HG03139 (cell line): ENCODE measurements around the gene DNAJC5G.
"Not testable (repeated sequence)": the region's sequence is repeated elsewhere in the genome, so short reads cannot be mapped to it uniquely, and the experiment has no call there.

Experiments used
- ATAC-seq: cut with Tn5 transposase; IDR thresholded peaks from one replicate; pipeline ENCODE4 v1.9.1; 2021; ENCODE audit not compliant: unreplicated experiment

DNAJC5G gene

DNA sequence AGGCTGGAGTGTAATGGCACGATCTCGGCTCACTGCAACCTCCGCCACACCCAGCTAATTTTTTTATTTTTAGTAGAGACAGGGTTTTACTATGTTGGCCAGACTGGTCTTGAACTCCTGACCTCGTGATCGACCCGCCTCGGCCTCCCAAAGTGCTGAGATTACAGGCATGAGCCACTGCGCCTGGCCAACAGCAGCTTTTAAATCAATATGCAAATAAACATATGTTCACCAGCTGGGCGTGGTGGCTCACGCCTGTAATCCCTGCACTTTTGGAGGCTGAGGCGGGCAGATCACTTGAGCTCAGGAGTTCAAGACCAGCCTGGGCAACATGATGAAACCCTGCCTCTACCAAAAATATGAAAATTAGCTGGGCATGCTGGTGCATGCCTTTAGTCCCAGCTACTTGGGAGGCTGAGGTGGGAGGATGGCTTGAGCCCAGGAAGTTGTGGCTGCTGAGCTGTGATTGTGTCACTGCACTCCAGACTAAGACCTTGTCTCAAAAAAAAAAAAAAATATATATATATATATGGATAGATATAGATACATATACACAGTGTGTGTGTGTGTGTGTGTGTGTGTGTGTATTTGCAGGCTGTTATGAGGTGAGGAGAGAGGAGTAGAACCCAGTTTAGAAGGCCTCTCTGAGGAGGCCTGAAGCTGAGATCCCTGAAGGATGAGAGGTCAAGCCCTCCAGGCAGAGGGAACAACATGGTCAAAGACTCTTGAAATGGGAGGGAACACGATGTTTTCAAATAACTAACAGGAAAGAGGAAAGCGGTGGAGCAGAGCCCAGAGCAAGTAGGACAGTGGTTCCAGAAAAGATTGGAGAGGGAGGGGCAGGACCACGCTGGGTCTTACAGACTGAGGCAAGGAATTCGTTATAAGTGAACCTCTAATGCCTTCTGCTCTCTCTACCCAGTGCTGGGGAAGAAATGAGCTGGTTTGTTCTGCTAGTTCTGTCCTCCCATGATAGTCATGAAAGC is 2.4 kb upstream of the DNAJC5G start:
- ATAC-seq, result not testable (repeated sequence)

DNA sequence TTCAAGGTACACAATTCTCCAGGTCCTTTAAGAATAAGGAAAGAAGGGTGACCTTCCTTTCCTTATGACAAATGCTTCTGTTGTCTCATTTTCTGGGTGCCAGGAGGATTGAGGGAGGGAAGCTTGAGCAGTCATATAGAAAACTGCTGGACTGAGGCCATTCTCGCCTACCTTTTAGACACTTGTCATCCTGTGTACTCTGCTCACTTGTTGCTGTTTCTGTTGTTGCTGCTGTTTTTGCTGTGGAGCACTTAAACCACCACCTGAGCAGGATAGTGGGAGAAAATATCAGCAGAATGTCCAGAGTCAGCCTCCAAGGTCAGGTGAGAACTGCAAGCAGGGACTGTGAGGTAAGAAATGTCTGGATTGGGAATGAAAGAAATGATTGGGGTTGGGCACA is 2.8 kb downstream of the DNAJC5G start:
- ATAC-seq, result no peak

DNA sequence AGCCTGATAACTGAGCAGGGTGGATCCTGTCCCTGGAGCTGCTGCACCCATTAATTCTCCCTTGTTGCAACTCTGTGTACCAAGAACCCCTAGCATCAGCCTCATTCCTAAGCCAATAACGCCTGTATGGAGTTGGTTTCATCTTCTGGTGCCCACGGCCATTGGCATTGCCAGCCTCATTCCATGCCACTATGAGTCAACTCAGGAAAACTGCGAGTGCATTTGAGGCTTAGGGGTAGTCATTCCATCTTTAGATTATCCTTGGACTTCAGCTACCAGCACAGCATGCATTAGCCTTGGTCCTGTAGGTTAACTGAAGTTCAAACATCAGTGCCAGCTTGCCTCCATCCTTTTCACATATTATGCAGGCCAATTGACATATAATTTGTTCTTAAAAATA is 5.6 kb downstream of the DNAJC5G start:
- ATAC-seq, result no peak

DNA sequence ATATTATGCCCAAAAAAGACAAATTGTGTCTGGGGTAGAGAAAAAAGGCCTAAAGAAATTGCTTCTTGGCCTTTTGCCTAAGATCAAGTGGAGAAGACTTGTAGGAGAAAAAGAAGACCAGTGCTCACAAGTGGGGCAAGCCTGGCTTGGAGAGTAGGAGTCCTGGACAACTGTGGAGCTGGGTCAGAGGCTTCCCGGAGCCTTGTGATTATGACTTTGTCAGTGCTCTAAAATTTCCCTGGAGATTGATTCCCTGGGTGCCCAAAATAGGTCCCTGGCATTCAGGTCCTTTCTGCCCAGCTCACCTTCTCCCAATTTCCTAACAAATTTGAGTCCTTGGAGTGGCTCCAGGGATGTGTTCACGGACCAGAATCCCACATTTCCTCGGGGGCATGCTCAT is 6.2 kb downstream of the DNAJC5G start:
- no peak for ATAC-seq

DNA sequence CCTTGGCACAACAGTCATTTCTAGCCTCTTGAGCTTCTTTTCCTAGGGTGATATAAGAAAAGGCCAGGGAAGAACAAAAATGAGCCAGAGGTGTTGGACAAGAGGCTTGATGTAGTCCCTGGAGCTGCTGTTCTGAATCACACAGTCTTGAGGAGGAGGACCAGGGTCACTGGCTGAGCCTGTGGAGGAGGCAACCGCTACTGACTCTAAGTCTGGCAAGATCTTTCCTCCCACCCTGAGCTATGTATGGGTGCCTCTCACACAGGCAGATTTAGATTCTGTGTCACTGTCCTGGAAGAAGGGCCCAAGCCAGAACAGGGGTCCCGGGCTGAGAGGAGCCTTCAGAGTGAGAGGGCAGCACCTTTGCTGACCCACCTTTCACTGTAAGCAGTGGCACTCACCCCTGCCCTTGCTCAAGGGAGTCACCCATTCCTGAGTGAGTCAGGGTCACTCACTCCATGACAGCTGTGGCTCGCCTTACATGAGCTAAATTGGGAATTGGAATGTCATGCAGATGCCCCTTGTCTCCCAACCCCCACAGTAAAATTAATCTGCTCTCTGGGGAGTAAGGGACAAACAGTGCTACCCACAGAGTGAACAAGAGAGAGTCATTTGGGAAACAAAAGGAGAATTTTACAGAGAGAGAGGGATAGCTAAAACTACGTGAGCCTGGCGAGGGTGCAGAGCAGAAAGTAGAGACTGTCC is 6.8 kb downstream of the DNAJC5G start, which contains the start of gene TRIM54:
Gene TRIM54 (plus strand): TSS at position 575 of the 705 bp plus-strand sequence. CDS start 303 bp downstream, outside the sequence.
- ATAC-seq, result no peak

DNA sequence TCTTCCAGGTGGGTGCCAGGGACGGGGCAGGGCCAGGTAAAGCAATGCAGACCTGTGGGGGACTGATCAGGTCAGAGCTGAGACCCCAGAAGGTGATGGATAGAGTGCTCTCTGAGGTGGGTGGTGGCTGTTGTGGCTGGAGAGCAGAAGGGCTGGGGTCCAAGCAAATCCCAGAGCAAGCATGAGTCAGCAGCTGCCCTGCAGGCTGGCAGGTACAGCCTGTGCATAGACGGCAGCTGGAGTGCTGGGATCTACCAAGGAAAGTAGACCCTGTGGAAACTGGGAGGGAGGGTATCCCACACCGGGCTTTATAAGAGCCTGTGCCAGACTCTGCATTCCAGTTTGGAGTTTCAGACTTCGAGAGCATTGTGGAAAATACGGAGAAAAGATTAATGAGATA is 7.7 kb downstream of the DNAJC5G start:
- ATAC-seq, result no peak

DNA sequence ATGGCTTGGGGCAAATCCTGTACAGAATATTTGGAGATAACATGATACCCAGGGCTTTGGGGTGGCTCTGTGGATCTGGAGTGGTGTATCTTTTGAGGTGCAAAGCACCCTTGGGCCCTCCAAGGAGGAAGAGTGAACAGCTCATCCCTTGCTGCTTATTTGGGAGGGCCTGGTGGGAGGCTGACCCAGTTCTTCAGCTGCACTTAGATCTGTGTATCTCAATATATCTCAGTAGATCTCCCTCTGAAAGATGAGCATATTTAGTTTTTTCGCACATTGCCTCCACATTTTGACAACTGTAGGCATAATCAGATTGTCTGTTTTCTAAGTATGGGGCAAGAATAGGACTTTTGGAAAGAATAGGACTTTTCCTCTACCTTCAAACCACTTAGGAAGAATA is 9.8 kb downstream of the DNAJC5G start:
- ATAC-seq, result no peak

DNA sequence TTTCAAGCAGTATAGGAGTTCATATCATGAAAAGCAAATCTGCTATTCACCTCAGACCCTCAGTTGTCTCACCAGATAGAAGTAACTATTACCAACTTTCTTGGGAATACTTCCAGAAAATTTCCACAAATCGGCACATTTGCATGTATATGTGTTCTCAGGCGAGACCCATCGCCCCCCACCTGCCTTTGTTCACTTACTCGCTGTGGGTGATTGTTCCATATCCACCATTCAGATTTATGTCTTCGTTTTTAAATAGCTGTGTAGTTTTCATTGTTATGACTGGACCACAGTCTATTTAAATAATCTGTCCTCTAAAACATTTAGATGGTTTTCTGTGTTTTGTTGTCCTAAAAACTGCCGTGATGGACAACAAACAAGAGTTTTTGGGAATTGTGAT is 10.2 kb downstream of the DNAJC5G start:
- no peak for ATAC-seq

DNA sequence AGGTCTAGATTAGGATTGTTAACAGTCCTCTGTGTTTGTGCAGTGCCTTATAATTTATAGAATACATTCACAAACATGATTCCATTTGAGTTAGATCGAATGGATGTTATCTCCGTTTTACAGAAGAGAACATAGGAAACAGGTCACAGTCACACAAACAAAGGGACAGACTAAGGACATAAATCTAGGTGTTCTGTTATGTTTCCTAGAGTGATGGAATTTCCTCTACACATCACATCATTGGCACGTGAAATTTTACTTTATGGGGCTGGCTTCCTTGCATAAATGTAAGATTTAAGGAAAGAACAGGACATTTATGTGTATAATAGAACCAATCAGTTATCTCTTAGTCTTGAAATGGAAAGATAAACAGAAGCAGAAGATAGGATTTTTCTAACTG is 13.4 kb downstream of the DNAJC5G start:
- no peak for ATAC-seq

DNA sequence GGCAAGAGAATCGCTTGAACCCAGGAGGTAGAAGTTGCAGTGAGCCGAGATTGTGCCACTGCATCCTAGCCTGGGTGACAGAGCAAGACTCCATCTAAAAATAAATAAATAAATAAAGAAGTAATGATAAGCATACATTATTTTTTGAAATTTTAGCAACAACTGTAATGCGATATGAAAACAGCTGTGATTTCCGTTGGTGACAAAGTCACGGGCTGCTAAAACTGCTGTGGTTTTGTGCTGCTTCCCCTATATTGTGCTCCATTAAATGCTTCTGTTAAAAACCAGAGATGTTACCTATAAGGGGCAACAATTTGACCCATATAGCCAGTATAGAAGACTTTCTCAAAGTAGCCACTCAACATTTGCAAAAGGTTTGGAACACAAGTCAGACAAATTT is 15.3 kb downstream of the DNAJC5G start:
- ATAC-seq, result no peak

DNA sequence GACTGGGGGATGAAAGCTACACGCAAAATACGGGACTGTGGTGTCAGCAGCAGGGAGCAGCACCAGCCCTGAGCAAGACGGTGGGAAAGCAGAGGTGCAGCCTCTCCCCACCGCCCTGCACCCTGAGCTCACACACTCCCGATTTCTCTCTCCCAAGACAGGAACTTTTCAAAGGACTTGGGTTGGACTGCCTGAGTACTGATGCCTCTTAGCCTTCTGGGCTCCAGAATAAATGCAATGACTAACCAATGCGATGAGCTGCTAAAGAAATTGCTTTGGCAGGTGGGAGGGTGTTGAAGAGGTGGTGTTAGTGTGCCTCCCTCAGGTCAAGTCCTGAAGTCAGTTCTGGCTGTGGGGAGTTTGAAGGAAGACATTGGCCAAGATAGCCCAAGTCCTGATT is 16.6 kb downstream of the DNAJC5G start:
- ATAC-seq, result no peak

DNA sequence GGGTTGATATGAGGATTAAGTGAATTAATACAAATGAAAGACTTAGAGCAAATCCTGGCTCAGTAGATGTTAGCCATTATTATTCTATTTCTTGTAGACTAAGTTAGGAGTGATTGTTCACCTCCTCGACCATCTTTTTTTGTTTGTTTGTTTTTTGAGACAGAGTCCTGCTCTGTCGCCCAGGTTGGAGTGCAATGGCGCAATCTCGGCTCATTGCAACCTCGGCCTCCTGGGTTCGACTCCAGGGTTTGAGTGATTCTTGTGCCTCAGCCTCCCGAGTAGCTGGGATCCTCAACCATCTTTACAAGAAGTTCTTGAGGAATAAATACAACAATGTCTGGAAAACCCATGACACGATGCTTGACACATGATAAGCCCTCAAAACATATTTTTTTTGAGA is 19.7 kb downstream of the DNAJC5G start:
- no peak for ATAC-seq

DNA sequence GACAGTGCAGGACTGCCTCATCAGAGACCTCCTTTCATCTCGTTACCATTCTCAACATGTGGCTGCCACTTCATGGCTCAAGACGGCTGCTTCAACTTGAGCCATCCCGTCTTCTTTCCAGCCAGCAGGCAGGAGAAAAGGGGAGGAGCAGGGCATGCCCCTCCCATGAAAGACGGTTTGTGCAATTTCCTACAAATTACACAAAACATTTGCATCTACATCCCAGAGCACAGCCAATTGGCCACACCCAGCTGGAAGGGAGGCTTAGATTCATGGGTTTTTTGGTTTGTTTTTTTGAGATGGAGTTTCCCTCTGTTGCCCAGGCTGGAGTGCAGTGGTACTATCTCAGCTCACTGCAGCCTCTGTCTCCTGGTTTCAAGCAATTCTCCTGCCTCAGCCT is 21.2 kb downstream of the DNAJC5G start:
- no peak for ATAC-seq

DNA sequence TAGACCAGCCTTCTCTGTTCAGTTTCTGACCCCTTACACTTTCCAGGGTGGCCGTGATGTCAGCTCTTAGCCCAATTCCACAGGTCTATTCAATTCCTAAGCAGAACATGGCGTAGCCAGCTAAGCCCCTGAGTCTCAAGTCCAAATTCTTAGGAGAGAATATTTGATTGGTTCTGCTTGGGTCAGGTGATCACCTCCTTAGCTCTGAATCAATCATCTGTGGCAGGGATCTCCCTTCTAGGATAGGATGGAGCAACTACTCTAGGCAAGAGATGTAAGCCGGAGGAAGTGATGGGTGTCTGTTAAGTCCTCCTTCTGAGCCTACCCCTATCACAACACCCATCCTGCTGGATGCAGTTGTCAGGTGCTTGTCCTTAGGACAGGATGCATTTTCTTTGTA is 22.0 kb downstream of the DNAJC5G start:
- ATAC-seq, result no peak

DNA sequence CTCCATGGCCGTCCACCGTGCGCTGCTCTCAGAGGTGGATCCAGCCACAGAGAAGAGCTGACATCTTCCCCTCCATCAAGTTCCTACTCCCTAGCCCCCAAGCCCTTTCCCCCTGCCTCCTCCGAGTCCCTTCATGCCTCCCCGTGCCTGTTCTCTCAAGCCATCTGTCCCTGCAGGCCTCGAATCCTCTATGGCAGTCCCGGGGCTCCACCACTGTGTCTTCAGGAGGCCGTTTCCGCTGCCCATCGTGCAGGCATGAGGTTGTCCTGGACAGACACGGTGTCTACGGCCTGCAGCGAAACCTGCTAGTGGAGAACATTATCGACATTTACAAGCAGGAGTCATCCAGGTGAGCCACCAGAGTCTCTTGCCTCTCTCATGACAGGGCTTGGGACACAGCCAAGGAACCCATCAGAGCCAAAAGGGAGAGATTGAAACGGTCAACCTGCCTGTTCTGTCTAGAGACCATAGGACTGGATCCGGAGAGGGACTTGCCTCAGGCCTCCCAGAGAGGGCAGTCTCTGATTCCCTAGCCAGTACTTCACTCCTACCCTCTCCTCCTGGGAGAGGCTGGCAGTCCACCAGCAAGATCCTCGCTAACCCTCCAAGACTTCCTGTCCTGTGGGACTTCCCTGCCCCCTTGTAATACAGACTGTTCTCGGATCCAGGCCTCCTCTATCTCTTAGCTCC is 23.3 kb downstream of the DNAJC5G start:
- ATAC-seq, result no peak

DNA sequence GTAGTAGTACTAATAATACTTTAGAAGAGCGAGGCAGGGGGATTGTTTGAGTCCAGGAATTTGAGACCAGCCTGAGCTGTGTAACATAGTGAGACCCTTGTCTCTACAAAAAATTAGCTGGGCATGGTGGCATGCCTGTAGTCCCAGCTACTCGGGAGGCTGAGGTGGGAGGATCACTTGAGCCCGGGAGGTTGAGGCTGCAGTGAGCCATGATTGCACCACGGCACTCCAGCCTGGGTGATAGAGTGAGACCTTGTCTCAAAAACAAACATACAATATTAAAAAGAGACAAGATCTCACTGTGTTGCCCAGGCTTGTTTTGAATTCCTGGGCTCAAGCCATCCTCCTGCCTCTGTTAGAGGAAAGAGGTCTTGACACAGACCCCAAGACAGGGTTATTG is 25.4 kb downstream of the DNAJC5G start:
- ATAC-seq, result not testable (repeated sequence)

DNA sequence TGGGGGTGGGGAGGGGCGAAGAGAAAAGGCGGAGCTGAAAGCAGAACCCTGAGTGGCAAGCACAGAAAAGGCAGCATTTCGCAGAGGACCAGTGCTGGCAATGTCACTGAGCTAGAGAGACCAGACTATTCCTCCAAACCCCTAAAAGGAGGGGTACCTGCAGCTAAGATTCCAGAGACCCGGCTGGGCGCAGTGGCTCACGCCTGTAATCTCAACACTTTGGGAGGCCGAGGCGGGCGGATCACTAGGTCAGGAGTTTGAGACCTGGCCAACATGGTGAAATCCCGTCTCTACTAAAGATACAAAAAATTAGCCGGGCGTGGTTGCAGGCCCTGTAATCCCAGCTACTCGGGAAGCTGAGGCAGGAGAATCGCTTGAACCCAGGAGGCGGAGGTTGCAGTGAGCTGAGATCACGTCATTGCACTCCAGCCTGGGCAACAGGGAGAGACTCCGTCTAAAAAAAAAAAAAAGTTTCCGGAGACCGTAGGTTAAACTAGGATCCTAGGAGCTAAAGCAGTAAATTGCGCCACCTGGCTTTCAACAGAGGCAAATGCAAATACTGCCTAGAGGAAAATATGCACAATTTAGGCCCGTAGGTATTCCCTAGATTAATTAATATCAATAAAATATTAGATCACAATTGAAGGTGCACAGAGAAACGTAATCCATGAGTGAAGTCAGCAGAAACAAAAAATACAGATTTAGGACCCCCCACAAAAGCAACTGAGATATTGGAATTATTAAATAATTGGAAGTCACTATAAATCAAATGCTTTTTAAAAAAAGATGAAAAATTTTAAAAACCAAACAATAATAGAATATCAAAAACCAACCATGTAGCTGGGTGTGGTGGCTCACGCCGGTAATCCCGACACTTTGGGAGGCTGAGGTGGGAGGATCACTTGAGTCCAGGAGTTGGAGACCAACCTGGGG is 28.1 kb downstream of the DNAJC5G start:
- no peak for ATAC-seq

DNA sequence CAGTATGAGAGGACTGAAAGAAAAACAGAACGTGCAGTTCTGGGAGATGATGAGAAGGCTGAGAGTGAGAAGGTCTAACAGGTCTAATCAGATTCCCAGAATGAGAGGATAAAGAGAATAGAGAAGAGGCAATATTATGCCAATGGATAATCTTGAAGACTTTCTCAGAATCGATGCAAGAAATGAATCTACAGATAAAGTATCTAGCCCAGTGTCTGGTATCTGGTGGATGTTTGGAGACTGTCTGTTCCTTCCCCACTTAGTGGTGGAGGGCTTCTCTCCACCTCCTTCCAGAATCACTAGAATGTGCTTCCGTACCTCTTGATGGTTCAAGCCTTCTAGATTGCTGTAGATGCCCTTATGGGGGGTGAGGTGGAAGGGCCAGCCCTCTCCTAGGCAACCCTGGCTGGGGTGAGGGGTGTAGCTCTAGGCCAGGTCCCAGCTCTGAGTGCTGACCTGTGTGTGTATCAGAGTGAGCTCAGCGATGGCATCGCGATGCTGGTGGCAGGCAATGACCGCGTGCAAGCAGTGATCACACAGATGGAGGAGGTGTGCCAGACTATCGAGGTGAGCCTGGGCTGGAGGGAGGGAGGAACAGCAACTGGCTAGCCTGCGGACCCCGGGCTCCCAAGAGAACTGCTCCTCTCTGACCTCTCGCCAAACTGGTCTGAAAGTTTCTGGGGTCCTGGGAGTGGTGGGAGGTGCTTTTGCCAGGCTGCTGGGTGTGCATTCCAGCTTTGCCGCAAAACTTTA is 29.4 kb downstream of the DNAJC5G start:
- ATAC-seq, result no peak

DNA sequence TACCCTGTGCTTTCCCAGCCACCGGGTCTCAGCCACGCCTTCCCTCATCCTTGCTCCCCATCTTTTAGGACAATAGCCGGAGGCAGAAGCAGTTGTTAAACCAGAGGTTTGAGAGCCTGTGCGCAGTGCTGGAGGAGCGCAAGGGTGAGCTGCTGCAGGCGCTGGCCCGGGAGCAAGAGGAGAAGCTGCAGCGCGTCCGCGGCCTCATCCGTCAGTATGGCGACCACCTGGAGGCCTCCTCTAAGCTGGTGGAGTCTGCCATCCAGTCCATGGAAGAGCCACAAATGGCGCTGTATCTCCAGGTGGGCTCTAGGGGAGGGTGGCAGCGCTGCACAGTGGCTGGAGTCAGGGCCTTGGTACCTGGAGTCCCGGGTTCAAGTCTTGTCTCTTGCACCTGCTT is 30.3 kb downstream of the DNAJC5G start:
- no peak for ATAC-seq

DNA sequence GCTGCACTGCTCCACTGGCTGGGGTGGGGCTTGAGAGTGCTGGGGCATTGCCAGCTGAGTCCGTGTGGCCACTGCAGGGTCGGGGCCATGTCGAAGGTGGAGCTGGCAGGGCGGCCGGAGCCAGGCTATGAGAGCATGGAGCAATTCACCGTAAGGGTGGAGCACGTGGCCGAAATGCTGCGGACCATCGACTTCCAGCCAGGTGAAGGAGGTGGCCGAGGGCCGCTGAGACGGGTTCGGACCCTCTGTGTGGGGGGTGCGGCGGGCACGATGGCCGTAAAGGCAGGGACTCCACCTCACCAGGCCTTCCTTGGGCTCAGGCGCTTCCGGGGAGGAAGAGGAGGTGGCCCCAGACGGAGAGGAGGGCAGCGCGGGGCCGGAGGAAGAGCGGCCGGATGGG is 30.9 kb downstream of the DNAJC5G start:
- no peak for ATAC-seq
